ENCODE measurements around the gene ANAPC16.

ANAPC16 gene

DNA sequence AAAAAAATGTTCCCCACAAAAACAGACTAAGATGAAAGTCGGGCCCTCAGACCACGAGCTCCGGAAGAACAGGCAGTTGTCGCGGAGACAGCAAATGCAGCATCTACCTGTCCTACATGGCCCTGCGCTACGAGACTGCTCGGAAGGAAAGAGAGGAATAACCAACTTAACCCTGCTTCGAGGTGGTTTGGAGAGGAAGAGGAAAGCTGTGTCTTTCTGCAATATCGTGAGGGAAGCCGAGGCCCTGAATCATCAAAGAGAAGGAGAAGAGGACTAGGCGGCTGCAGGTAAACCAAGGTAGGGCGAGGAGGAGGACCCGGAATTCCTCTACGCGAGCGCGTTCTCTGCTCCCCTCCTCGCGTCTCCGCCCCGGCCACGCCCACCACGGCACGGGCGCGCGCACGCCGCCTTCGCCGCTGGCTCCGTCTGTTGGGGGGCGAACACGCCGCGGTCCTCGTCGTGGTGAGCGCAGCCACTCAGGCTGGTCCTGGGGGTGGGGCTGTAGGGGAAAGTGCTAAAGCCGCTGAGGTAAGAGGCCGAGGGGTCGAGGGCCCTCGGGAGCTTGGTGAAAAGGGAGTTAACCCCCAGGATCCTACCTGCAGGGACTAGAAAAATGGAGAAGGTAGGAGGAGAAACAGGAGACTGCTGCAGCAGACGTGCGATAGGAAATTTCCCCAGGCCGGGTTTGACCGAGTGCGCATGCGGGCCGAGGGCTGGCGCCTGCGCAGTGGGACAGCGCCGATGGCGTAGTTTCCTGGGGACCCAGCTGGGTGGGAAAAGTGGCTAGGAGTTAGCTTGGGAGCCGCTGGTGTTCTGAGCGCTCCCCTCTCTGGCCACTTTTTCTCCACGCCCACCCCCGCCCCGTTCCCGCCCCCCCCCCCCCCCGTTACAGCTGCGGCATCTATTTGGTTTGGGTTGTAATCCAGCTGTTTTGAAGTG lies at the start of gene ANAPC16, which contains the start of gene ASCC1:
ANAPC16 (plus strand) TSS at position 402 of the 939 bp plus-strand sequence. CDS start 7,903 bp downstream, outside the sequence.
ASCC1 (minus strand) TSS at position 666 of the 939 bp plus-strand sequence. CDS start 2,978 bp downstream, outside the sequence.
- TF ChIP-seq, protein P1, sequence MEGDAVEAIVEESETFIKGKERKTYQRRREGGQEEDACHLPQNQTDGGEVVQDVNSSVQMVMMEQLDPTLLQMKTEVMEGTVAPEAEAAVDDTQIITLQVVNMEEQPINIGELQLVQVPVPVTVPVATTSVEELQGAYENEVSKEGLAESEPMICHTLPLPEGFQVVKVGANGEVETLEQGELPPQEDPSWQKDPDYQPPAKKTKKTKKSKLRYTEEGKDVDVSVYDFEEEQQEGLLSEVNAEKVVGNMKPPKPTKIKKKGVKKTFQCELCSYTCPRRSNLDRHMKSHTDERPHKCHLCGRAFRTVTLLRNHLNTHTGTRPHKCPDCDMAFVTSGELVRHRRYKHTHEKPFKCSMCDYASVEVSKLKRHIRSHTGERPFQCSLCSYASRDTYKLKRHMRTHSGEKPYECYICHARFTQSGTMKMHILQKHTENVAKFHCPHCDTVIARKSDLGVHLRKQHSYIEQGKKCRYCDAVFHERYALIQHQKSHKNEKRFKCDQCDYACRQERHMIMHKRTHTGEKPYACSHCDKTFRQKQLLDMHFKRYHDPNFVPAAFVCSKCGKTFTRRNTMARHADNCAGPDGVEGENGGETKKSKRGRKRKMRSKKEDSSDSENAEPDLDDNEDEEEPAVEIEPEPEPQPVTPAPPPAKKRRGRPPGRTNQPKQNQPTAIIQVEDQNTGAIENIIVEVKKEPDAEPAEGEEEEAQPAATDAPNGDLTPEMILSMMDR (IDR thresholded peaks at IDR 0.05; ENCODE audit: low read depth, low read length): no peak
- peak within 1 kb of the TSS; percentile 86 for H3K4me3 ChIP-seq (ENCODE audit: low read depth, low read length)

DNA sequence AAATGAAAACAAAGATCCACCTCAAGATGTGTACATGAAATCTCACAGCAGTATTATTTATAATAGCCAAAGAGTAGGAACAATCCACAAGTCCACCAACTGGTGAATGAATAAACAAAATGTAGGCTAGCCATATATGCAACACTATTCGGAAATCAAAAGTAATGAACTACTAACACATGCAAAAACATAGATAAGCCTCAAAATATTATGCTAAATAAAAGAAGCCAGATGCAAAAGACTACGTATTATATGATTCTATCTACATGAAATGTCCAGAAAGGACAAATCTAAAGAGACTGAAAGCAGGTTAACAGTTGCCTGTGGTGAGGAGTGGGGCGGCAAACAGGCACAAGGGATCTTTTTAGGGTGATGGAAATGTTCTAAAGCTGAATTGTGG lies 48.7 kb upstream of the ANAPC16 start:
- no peak overlapping the region for H3K4me3 ChIP-seq (ENCODE audit: low read depth, low read length)
- TF ChIP-seq, protein P1 (IDR thresholded peaks at IDR 0.05; ENCODE audit: low read depth, low read length): no peak

DNA sequence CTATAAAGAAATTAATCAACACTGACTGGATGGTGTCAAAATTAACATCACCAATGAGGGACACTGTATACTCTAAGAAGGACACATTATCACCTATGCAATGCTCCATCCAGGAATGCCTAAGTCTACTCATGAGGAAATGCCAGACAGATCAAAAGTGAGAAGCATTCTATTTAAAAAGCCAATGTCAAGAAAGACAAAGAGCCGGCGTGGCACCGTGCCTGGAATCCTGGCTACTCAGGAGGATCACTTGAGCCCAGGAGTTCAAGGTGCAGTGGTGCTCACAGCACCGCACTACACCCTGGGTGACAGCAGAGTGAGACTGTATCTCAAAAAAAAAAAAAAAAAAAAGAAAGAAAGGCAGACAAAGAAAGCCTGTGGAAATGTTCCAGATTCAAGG lies 45.5 kb upstream of the ANAPC16 start:
- TF ChIP-seq, protein P1 (IDR thresholded peaks at IDR 0.05; ENCODE audit: low read depth, low read length): no peak
- H3K4me3 ChIP-seq (ENCODE audit: low read depth, low read length): no peak overlapping the region

DNA sequence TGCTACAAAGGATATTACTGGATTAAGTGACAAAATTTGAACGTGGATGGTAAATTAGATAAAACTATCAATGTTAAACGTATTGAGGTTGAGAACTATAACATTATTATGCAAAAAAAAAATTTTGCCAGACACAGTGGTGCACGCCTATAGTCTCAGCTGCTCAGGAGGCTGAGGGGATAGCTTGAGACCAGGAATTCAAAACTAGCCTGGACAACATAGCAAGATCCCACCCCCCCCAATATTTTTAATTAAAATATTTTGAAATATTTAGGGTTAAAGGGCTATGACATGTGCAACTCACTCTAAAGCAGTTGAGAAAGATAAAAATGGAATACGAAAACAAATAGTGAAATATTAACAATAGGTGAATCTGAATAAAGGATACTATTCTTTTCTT lies 45.1 kb upstream of the ANAPC16 start:
- no peak overlapping the region for H3K4me3 ChIP-seq (ENCODE audit: low read depth, low read length)

DNA sequence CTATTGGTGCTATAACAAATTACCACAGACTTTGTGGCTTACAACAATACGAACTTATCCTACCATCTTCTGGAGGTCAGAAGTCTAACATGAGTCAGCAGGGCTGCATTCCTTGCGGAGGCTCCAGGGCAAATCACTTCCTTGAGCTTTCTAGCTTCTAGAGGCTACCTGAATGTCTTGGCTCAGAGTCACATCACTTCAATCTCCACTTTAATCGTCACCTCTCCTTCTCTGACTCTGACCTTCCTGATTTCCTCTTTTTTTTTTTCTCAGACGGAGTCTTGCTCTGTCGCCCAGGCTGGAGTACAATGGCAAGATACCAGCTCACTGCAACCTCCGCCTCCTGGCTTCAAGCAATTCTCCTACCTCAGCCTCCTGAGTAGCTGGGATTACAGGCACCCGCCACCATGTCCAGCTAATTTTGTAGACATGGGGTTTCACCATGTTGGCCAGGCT lies 44.6 kb upstream of the ANAPC16 start:
- no peak overlapping the region for H3K4me3 ChIP-seq (ENCODE audit: low read depth, low read length)
- TF ChIP-seq, protein P1 (IDR thresholded peaks at IDR 0.05; ENCODE audit: low read depth, low read length): no peak

More for the DNA sequence above, 45.1 kb upstream of the ANAPC16 start:
- TF ChIP-seq, protein P1 (IDR thresholded peaks at IDR 0.05; ENCODE audit: low read depth, low read length): no peak

DNA sequence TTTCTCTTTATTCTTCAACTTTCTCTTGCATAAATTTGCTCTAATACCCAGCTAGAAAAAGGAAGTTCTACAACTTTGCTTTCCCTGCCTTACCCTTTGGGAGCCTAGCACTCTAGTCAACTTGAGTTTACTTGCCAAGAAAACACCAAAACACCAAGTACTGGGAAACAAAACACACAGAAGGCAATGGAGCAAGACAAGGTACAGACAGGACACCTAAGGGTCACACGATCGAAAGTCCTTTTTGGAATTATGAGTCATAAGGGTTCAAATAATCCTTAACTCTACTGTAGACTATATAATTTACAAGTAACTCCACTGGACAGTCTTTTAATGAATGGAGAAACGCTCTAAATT lies 42.6 kb upstream of the ANAPC16 start:
- TF ChIP-seq, protein P1 (IDR thresholded peaks at IDR 0.05; ENCODE audit: low read depth, low read length): no peak
- H3K4me3 ChIP-seq (ENCODE audit: low read depth, low read length): no peak overlapping the region
